ENCODE measurements around the gene PSMD10.

- TF ChIP-seq CTCF (IDR thresholded peaks at IDR 0.05; ENCODE audit: insufficient read depth, low read depth, low read length) = no peak
- TF ChIP-seq EZH2 (IDR thresholded peaks at IDR 0.05; ENCODE audit: insufficient read depth, low read length) = no peak
These were observed 41.5 kb upstream of the PSMD10 start for GRCh38 chrX:108132876-108133275.

Data from astrocyte (in vitro differentiated cells and primary cell).